Chondrocyte (in vitro differentiated cells): Measurements from ENCODE around the gene TMEM145. TPM values are rescaled to one million over a fixed set of nuclear protein-coding genes. Genes with fewer than 3 reads are reported as not detected.

Source experiments
- DNase-seq: peaks from one replicate; pipeline ENCODE4 v3.0.0; 2021; ENCODE audit warnings: mixed read lengths, low spot score
- H3K27ac Mint-ChIP-seq: one replicate; pipeline ENCODE4 v1.8.0; 2021; ENCODE audit warnings: mild to moderate bottlenecking, moderate library complexity, mixed read lengths; ENCODE audit not compliant: unreplicated experiment
- H3K27me3 Mint-ChIP-seq: 2 replicates; pipeline ENCODE4 v1.8.0; 2021; ENCODE audit warnings: low read depth, mixed read lengths
- H3K36me3 Mint-ChIP-seq: 2 replicates; pipeline ENCODE4 v1.8.0; 2021; ENCODE audit warnings: low read depth, mixed read lengths
- H3K4me1 Mint-ChIP-seq: 2 replicates; pipeline ENCODE4 v1.8.0; 2021; ENCODE audit warnings: low read depth, mild to moderate bottlenecking, mixed read lengths
- H3K4me3 Mint-ChIP-seq: one replicate; pipeline ENCODE4 v1.8.0; 2021; ENCODE audit warnings: mild to moderate bottlenecking, moderate library complexity, mixed read lengths; ENCODE audit not compliant: unreplicated experiment
- H3K9me3 Mint-ChIP-seq: 2 replicates; pipeline ENCODE4 v1.8.0; 2021; ENCODE audit warnings: low read depth, mixed read lengths
- CTCF ChIP-seq: fragments of 200-600 bp; sonication (generic); IDR thresholded peaks from 2 replicates; pipeline ENCODE4 v1.5.0; 2021; ENCODE audit warnings: antibody characterized with exemption, mild to moderate bottlenecking, moderate library complexity
- total RNA-seq: library from RNA; stranded (reverse); gene quantifications from 3 replicates; pipeline ENCODE4 v1.2.1, GENCODE V29; 2021

Gene TMEM145
- total RNA-seq, 1 donor from 2014 or later: 0.32 TPM

GRCh38 chr19:42293540-42293939 lies 19.6 kb upstream of the TMEM145 start:
- H3K4me3 Mint-ChIP-seq: no peak overlapping the region
- no peaks in the 10 kb centered on the region for H3K9me3 Mint-ChIP-seq
- peak; percentile 95 for DNase-seq
- H3K27me3 Mint-ChIP-seq: no peaks in the 10 kb centered on the region
- peaks cover 13% of the 10 kb centered on the region for H3K36me3 Mint-ChIP-seq
- H3K4me1 Mint-ChIP-seq: no peaks in the 10 kb centered on the region
- no peak overlapping the region for H3K27ac Mint-ChIP-seq
- peak; percentile 38 for TF ChIP-seq CTCF

GRCh38 chr19:42293948-42294347 lies 19.2 kb upstream of the TMEM145 start:
- Mint-ChIP-seq H3K4me3 (no peak overlapping the region), H3K36me3 (peaks cover 13% of the 10 kb centered on the region), H3K27me3 (no peaks in the 10 kb centered on the region), H3K27ac (no peak overlapping the region), H3K4me1 (no peaks in the 10 kb centered on the region), H3K9me3 (no peaks in the 10 kb centered on the region)
- TF ChIP-seq CTCF: no peak
- no peak for DNase-seq

GRCh38 chr19:42294471-42295137 lies 18.5 kb upstream of the TMEM145 start:
- peaks cover 11% of the 10 kb centered on the region for H3K36me3 Mint-ChIP-seq
- no peak overlapping the region for H3K27ac Mint-ChIP-seq
- no peak for TF ChIP-seq CTCF
- H3K4me1 Mint-ChIP-seq: no peaks in the 10 kb centered on the region
- H3K27me3 Mint-ChIP-seq: no peaks in the 10 kb centered on the region
- no peak overlapping the region for H3K4me3 Mint-ChIP-seq
- DNase-seq: no peak
- no peaks in the 10 kb centered on the region for H3K9me3 Mint-ChIP-seq

GRCh38 chr19:42295342-42295741 lies 17.8 kb upstream of the TMEM145 start:
- TF ChIP-seq CTCF: no peak
- H3K4me1 Mint-ChIP-seq: no peaks in the 10 kb centered on the region
- no peaks in the 10 kb centered on the region for H3K9me3 Mint-ChIP-seq
- no peak overlapping the region for H3K4me3 Mint-ChIP-seq
- no peak for DNase-seq
- no peak overlapping the region for H3K27ac Mint-ChIP-seq
- no peaks in the 10 kb centered on the region for H3K27me3 Mint-ChIP-seq
- H3K36me3 Mint-ChIP-seq: peaks cover 11% of the 10 kb centered on the region

- peak; percentile 87 for TF ChIP-seq CTCF
- Mint-ChIP-seq H3K9me3 (no peaks in the 10 kb centered on the region), H3K4me3 (no peak overlapping the region), H3K27ac (no peak overlapping the region), H3K27me3 (no peaks in the 10 kb centered on the region), H3K36me3 (peaks cover 11% of the 10 kb centered on the region), H3K4me1 (no peaks in the 10 kb centered on the region)
- no peak for DNase-seq
Measured at GRCh38 chr19:42295831-42296525, 17.1 kb upstream of the TMEM145 start.
